CD4-positive, alpha-beta T cell treated with Interleukin-2 at 100 ng/mL for 4 hours (primary cell): ENCODE data around the gene FIGN.

Experiments used
- DNase-seq: peaks from one replicate; pipeline ENCODE4 v3.0.0-alpha.2; 2020; ENCODE audit warnings: low spot score

Gene FIGN

GRCh38 chr2:163736433-163737189 is 803 bp upstream of the FIGN start:
- no peak for DNase-seq

DNA sequence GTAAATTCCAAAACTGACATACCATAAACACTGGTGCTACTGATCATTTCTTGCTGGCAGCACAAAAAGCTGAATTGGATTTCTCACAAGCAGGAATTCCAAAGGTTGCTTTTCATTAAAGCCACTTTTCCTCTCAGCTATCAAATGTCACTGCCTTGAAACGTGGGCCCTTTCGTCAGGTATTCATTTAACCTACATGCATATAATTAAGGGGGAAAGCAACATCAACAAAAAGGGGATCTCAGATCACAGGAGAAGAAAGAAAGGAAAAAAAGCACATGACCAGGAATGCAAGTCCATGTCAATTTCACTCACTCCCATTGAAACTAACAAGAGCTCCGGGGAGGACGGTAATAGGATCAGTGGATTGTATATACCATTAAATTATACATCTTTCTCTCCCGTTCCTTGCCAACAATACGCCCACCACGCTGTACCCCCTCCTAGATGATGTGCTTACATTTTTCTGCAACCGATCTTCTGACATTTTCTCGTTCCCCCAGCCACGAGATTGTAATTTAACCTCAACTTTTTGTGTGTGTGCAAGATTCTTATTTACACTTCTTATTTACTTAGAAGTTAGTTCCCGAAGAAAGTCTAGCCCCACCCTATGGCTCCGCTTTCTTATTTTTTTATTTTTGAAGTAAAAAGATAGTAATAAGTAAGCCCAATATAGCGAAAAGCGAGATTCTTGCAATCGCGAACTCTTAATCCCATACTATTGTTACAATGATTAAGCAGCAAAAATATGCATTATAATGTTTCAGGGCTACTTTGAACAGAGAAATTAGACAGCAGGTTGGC is 725 bp downstream of the FIGN start:
- DNase-seq = no peak

GRCh38 chr2:163734401-163734800 is 1.4 kb downstream of the FIGN start:
- no peak for DNase-seq

DNA sequence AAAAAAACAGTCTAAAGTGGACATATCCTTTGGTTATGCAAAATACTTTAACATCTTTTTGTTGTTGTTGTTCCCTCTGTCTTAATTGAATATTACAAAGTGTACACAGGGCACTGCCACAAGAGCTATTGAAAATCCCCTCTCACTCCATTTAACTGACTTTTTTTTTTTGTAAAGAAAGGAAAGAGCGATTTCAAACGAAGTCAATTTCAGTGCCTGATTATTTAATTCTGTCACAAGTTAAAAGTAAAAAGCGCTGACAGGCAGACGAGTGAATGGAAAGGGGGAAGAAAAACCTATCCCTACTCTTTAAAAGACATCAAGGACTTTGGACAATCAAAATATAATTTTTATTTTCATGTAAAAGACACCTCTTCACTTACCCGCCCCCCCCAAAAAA is 1.9 kb downstream of the FIGN start:
- DNase-seq = no peak

DNA sequence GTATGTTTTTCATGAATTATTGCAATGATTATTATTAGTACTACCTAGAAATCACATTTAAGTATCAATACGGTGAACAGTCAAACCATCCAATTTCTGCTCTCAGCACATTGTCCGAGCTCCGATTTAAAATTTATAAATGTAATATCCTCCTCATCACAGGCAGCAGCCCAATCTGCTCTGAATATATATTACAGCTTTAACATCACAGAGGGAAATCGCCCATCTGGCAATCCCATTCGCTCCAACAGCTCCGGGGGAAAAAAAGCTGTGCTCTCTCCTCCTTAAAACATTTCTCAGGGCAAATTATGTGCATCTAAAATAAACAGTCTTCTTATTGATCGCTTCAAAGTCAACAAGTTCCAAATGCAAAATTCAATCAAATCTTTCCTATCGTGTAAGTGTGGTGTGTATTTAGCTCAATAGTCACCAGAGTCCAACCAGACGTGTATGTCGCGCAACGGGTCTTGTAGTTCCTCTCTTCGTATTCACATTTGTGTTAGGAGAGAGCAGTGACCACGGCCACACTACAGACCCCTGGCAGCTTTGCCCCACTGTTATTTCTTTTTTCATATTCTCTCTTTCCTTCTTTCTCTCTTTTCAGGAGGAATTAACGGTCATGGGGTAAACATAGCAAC is 2.4 kb downstream of the FIGN start:
- DNase-seq = no peak

DNA sequence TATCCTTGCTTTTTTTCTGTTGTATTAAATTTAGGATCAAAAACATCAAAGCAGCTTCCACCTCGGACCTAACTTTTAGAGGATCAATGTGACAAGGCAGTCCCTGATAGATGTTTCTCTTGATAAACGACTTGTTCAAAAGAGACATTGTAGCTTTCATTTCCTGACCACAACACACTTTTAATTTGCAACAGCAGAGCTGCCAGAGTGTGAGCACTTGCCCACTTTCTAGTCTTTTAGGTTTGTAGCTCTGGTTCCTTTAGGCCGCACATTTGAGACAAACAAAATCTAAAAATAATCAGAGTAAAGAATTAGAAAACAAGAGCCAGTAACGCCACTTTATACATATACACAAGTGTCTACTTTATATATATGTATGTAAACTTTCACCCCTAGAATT is 3.1 kb downstream of the FIGN start:
- no peak for DNase-seq

DNA sequence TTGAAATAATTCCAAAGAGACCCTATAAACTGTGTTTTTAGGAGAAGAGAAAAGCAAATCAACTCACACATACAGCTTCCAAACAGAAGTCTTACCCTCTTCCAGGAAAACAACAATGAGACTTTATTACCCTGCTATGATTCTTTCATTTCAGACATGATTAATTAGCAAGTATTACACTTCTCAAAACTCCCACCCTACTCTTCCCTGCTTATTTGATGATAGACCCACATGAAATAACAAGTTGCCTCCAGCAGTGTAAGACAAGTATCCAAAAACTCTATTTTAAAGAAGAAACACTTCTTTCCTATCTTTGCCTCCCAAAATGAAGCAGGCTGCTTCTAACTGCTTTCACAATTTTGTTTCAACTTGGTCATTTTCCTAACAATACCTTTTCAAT is 4.1 kb downstream of the FIGN start:
- no peak for DNase-seq

DNA sequence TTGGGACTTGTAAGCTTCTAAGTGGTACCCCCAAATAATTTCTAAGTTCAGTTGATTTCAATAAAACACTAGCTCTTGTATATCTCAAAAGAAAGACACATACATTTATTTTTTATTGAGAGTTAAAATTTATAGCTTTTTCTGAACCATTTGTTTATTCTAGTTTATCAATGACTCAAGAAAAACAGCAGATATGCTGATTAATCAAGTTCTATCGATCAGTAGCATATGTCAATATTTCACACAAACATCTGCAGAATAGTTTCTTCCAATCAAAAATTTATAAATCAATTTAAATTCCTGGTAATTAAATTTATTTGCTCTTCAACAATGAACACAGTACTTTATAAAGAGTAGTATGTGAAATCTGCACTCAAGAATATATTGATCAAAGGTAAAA is 5.3 kb downstream of the FIGN start:
- no peak for DNase-seq

DNA sequence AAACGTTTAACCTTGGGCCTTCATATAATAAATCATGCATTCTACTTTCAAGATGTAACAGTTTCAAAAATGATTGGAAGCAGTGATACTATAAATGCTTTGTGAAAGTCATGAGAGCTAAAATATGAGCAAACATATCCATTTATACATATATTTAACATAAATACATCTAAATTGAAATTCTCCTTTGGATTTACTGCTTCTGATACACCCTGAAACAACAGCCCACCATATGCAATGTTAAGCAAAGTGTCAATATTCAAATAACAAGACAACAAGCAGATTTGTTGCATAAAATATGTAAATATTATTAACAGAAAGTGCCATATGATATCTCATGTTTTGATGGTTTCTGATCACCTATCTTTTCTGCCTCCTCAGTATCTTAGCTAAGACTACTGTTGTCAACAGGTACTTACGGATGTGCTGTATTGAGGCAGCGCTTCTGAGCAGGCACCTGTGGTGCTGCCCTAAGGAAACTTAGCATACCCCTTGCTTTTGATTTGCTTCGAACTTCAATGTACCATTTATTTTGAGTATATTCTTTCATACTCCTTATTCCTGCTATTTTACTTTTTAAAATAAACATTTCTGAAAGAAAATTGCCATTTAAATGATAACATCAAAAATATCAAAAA is 6.1 kb downstream of the FIGN start:
- no peak for DNase-seq

- no peak for DNase-seq
Measured at GRCh38 chr2:163723881-163724280, 11.9 kb downstream of the FIGN start.

- no peak for DNase-seq
Measured at GRCh38 chr2:163723348-163723747, 12.5 kb downstream of the FIGN start.

DNA sequence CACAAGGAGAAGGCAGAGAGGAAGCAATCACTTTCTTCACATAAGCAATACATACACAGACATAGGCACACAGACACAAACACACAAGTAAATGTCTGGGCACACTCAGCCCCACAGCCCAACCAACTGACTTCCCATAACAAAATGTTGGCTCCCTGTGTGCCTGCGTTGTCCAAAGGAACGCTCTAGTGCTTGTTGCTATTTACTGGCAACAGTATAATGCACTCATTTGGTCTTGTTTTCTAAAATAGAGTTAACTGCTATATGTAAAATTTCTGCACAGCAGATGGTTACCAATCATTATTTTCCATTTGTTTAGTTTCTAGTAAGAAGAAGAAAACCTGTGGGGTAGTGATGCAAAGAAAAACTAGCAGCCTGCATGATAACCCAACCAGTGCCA is 16.5 kb downstream of the FIGN start:
- DNase-seq = no peak

- DNase-seq = no peak
Measured at GRCh38 chr2:163717993-163718680, 17.7 kb downstream of the FIGN start.

GRCh38 chr2:163717515-163717914 is 18.3 kb downstream of the FIGN start:
- DNase-seq = no peak

DNA sequence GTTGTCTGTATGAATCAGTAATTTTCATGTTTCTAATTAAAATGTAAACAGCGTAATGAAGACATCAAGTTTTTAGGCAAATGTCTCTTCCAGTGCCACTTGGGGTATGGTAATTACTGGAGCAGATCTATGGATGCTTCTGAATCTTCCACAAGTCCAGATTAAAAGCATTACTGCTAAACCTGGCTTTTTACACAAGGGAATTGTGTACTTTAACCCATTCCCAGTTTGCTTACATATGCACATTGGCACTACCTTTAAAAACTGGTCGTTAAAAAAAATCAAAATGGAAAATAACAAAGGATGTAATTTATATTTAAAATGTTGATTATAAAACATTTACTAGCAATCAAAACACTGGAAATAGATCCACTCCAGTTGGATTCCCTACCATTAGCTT is 19.7 kb downstream of the FIGN start:
- DNase-seq = no peak

GRCh38 chr2:163715668-163716067 is 20.1 kb downstream of the FIGN start:
- DNase-seq = no peak

GRCh38 chr2:163715199-163715598 is 20.6 kb downstream of the FIGN start:
- DNase-seq = no peak

- DNase-seq = no peak
Measured at GRCh38 chr2:163713534-163714311, 22.1 kb downstream of the FIGN start.

DNA sequence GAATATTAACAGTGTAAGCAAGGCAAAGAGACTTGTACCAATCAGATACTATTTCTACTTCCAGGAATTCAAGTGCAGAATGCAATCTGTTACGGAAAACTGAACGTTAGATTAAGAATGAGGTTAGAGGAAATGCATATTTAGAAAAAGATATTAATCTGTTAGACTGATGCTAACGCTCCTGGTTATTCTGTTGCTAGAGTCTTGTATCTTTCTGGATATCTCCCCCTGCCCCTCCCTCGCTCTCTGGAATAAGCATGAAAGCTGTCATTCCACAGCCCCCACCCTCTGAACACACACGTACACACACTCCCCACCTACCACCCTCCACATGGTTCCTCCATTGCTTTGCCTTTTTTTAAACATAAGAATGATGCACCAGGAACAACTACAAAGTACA is 24.1 kb downstream of the FIGN start:
- no peak for DNase-seq

DNA sequence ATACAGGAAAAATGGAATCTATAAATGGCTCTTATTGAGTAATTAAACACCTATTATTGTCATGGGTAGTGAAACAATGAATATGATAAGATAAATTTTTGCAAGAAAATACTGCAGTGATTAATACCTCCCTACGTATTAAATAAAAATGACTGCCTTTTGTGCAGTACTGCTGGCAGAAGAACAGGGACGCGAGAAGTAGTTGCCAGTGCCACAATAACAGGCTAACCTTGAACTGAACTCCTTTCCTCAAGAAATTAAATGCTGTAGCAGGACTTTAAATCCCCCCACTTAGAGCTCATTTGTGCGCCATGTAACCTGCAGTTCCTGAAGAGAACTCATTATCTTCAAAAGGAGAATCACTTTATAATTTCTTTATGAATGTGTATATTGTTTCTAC is 24.6 kb downstream of the FIGN start:
- no peak for DNase-seq

DNA sequence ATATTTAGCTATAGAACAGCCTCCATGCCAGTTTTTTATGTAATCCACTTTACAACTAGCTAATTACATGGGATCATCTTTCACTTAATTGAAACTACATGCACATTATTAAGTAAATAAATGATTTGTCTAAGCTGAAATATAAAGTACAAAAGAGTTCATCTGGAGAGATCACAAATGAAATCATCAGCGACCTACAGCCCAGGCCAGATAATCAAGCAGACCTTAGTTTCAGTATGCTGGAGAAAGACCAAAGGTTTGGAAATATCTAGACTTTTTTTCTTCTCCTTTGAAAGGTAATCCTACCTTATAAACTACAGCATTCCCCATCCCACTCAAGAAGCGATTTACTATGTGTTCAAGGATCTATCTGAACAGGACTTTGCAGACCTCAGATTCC is 26.5 kb downstream of the FIGN start:
- DNase-seq = no peak
